HepG2 (cell line): ENCODE results near the gene HELZ. TPM values are rescaled to one million over a fixed set of nuclear protein-coding genes. Genes with fewer than 3 reads are reported as not detected.

ENCODE experiments used
- ARNTL ChIP-seq: sonication (generic); formaldehyde crosslinking; IDR thresholded peaks from 2 replicates; pipeline ENCODE4 v1.4.0; 2020; ENCODE audit warnings: mild to moderate bottlenecking, missing genetic modification reagents
- BRD4 ChIP-seq: sonication (generic); formaldehyde crosslinking; IDR thresholded peaks from 2 replicates; pipeline ENCODE4 v1.4.0; 2020; ENCODE audit warnings: missing genetic modification reagents
- DMAP1 ChIP-seq: IDR thresholded peaks from 2 replicates; pipeline ENCODE4 v1.6.1; 2016
- DR1 ChIP-seq: sonication (generic); formaldehyde crosslinking; IDR thresholded peaks from 2 replicates; pipeline ENCODE4 v1.8.0; 2021; ENCODE audit warnings: mild to moderate bottlenecking, missing genetic modification reagents, inconsistent platforms
- HDAC6 ChIP-seq: fragments of 200-600 bp; sonication (generic); IDR thresholded peaks from 2 replicates; pipeline ENCODE4 v1.7.0; 2017; ENCODE audit warnings: mild to moderate bottlenecking, antibody characterized with exemption, low read length, low read depth
- HMGXB3 ChIP-seq: sonication (generic); formaldehyde crosslinking; IDR thresholded peaks from 2 replicates; pipeline ENCODE4 v1.4.0; 2020; ENCODE audit warnings: missing genetic modification reagents, borderline replicate concordance
- HNRNPK ChIP-seq: fragments of 200-400 bp; formaldehyde crosslinking; IDR thresholded peaks from 2 replicates; pipeline ENCODE4 v1.6.1; 2018; ENCODE audit warnings: low read length, low read depth, moderate library complexity, mild to moderate bottlenecking; ENCODE audit not compliant: poor library complexity, severe bottlenecking
- MNT ChIP-seq: fragments of 450-650 bp; IDR thresholded peaks from 2 replicates; pipeline ENCODE4 v1.6.1; 2016
- MXD1 ChIP-seq: sonication (generic); formaldehyde crosslinking; IDR thresholded peaks from 2 replicates; pipeline ENCODE4 v1.4.0; 2020; ENCODE audit warnings: mild to moderate bottlenecking, missing genetic modification reagents
- PBX3 ChIP-seq: sonication (generic); formaldehyde crosslinking; IDR thresholded peaks from 2 replicates; pipeline ENCODE4 v1.8.1; 2023; ENCODE audit warnings: missing genetic modification reagents, inconsistent platforms, borderline replicate concordance
- SMAD3 ChIP-seq: sonication (generic); formaldehyde crosslinking; IDR thresholded peaks from 2 replicates; pipeline ENCODE4 v1.4.0; 2020; ENCODE audit warnings: missing genetic modification reagents
- TEF ChIP-seq: sonication (generic); formaldehyde crosslinking; IDR thresholded peaks from 2 replicates; pipeline ENCODE4 v1.5.0; 2020; ENCODE audit warnings: missing genetic modification reagents
- ZNF354B ChIP-seq: sonication (generic); formaldehyde crosslinking; IDR thresholded peaks from 2 replicates; pipeline ENCODE4 v1.8.0; 2022; ENCODE audit warnings: mild to moderate bottlenecking, missing genetic modification reagents
- ZNF430 ChIP-seq: sonication (generic); formaldehyde crosslinking; IDR thresholded peaks from 2 replicates; pipeline ENCODE4 v1.9.0; 2021; ENCODE audit warnings: mild to moderate bottlenecking, missing genetic modification reagents
- ZNF446 ChIP-seq: sonication (generic); formaldehyde crosslinking; IDR thresholded peaks from 2 replicates; pipeline ENCODE4 v1.5.0; 2020; ENCODE audit warnings: mild to moderate bottlenecking, missing genetic modification reagents
- ZNF496 ChIP-seq: sonication (generic); formaldehyde crosslinking; IDR thresholded peaks from 2 replicates; pipeline ENCODE4 v1.8.1; 2023; ENCODE audit warnings: mild to moderate bottlenecking, moderate library complexity, missing genetic modification reagents; ENCODE audit not compliant: insufficient replicate concordance
- ZNF564 ChIP-seq: sonication (generic); formaldehyde crosslinking; IDR thresholded peaks from 2 replicates; pipeline ENCODE4 v1.8.1; 2023; ENCODE audit warnings: mild to moderate bottlenecking, missing genetic modification reagents
- ZNF614 ChIP-seq: IDR thresholded peaks from 2 replicates; pipeline ENCODE4 v1.6.1; 2018; ENCODE audit warnings: missing biosample characterization, missing genetic modification reagents, inconsistent platforms, borderline replicate concordance
- ZNF660 ChIP-seq: sonication (generic); formaldehyde crosslinking; IDR thresholded peaks from 2 replicates; pipeline ENCODE4 v1.5.1; 2020; ENCODE audit warnings: mild to moderate bottlenecking, low read depth, missing genetic modification reagents, borderline replicate concordance
- ZNF776 ChIP-seq: sonication (generic); formaldehyde crosslinking; IDR thresholded peaks from 2 replicates; pipeline ENCODE4 v1.4.0; 2020; ENCODE audit warnings: mild to moderate bottlenecking, missing genetic modification reagents
- ZSCAN29 ChIP-seq: sonication (generic); formaldehyde crosslinking; conservative IDR thresholded peaks from 2 replicates; pipeline ENCODE4 v1.4.0; 2020; ENCODE audit warnings: mild to moderate bottlenecking, missing genetic modification reagents
- polyA plus RNA-seq, 8 experiments: library from polyadenylated mRNA; depleted of rRNA in 3 of 8; stranded (reverse) in 7 of 8; unstranded in 1 of 8; fragments of >200 nt; fragmentation: Illumina TruSeq in 4 of 8; extraction: Trizol in 4 of 8; gene quantifications; 2 replicates each; pipeline versions ENCODE4 v1.2.1 to v1.2.3, GENCODE V29; 2011 to 2016; ENCODE audit warnings: low read depth in 4 of 8, missing spikeins in 1 of 8, mixed read lengths in 1 of 8; ENCODE audit not compliant: insufficient read depth in 1 of 8
- total RNA-seq, 5 experiments: library from RNA; depleted of rRNA; stranded (reverse); fragments of >200 nt; fragmentation: Illumina TruSeq; extraction: Trizol; gene quantifications; 2 replicates each; pipeline ENCODE4 v1.2.3, GENCODE V29; 2016; ENCODE audit warnings: low read depth in 1 of 5

HELZ gene
- total and polyA plus RNA-seq, 2 of the 13 experiments (the other 11 are each of a cell fraction or from before 2014, with no cell fraction given) = 35.3 to 52.4 TPM

GRCh38 chr17:67293251-67294203 is 48.5 kb upstream of the HELZ start (continued):
- TF ChIP-seq ZNF660 (CRISPR knock-in tag) (no peak), ZSCAN29 (no peak; the same call in 1 of the 2 replicates), DR1 (CRISPR knock-in tag) (no peak), ZNF496 (CRISPR knock-in tag) (no peak), ZNF446 (CRISPR knock-in tag) (no peak), ZNF430 (CRISPR knock-in tag) (no peak), PBX3 (no peak), SMAD3 (CRISPR knock-in tag) (no peak), HDAC6 (no peak), MNT (no peak), ZNF354B (CRISPR knock-in tag) (no peak), ZNF776 (0 out of 2 replicates have a peak, but pooled peaks have one; percentile 48), ARNTL (CRISPR knock-in tag) (no peak), DMAP1 (CRISPR knock-in tag) (no peak; the same call in 1 of the 2 replicates), ZNF614 (no peak), HMGXB3 (no peak), HNRNPK (no peak), TEF (CRISPR knock-in tag) (no peak), ZNF564 (no peak), BRD4 (no peak), MXD1 (CRISPR knock-in tag) (no peak)
